Endometrial microvascular endothelial cells (primary cell): ENCODE data around the gene ATP6V1F. TPM values are rescaled to one million over a fixed set of nuclear protein-coding genes. Genes with fewer than 3 reads are reported as not detected.

Experiments used
- in situ Hi-C: cut with HindIII; loops from 2 replicates; pipeline ENCODE4 v1.10.0; 2017; ENCODE audit warnings: low sequenced_read_pairs, low pct_unique_long_range_greater_than_20kb; ENCODE audit errors: inconsistent ontology term
- total RNA-seq: library from RNA; depleted of rRNA; stranded (reverse); fragments of >200 nt; gene quantifications from one replicate; pipeline ENCODE4 v1.2.3, GENCODE V29; 2015; ENCODE audit errors: inconsistent ontology term

Gene ATP6V1F
- total RNA-seq, 1 donor from 2014 or later: 135 TPM

- in situ Hi-C loops: no loop called here
These were observed 855 bp downstream of the ATP6V1F start for GRCh38 chr7:128863433-128863989.

- in situ Hi-C loops: no loop called here
These were observed 2.6 kb downstream of the ATP6V1F start for GRCh38 chr7:128865303-128865702.

- in situ Hi-C loops: no loop called here
These were observed 3.6 kb downstream of the ATP6V1F start for GRCh38 chr7:128865996-128866877.

GRCh38 chr7:128867241-128867640 lies 4.6 kb downstream of the ATP6V1F start:
- in situ Hi-C loops: no loop called here

GRCh38 chr7:128867842-128868623 lies 5.4 kb downstream of the ATP6V1F start:
- in situ Hi-C loops: no loop called here

GRCh38 chr7:128868624-128869137 lies 6.0 kb downstream of the ATP6V1F start:
- in situ Hi-C loops: no loop called here

GRCh38 chr7:128869138-128869943 lies 6.7 kb downstream of the ATP6V1F start:
- in situ Hi-C loops: no loop called here

- in situ Hi-C loops: no loop called here
These were observed 7.3 kb downstream of the ATP6V1F start for GRCh38 chr7:128869944-128870285.

- in situ Hi-C loops: no loop called here
These were observed 8.4 kb downstream of the ATP6V1F start for GRCh38 chr7:128871050-128871449.

- in situ Hi-C loops: no loop called here
These were observed 9.8 kb downstream of the ATP6V1F start for GRCh38 chr7:128872394-128872824.

- in situ Hi-C loops: no loop called here
These were observed 10.6 kb downstream of the ATP6V1F start for GRCh38 chr7:128873234-128873633.

- in situ Hi-C loops: no loop called here
These were observed 11.7 kb downstream of the ATP6V1F start for GRCh38 chr7:128874140-128875031.

GRCh38 chr7:128875523-128875948 lies 12.9 kb downstream of the ATP6V1F start:
- in situ Hi-C loops: no loop called here

GRCh38 chr7:128876127-128876526 lies 13.5 kb downstream of the ATP6V1F start:
- in situ Hi-C loops: no loop called here

GRCh38 chr7:128876586-128876977 lies 13.9 kb downstream of the ATP6V1F start:
- in situ Hi-C loops: no loop called here

- in situ Hi-C loops: no loop called here
These were observed 14.5 kb downstream of the ATP6V1F start for GRCh38 chr7:128876978-128877755.

- in situ Hi-C loops: no loop called here
These were observed 15.1 kb downstream of the ATP6V1F start for GRCh38 chr7:128877756-128878120.
